Activated CD8-positive, alpha-beta memory T cell treated with anti-CD3 and anti-CD28 coated beads for 36 hours (primary cell): Measurements from ENCODE around the gene IL15RA. TPM values are rescaled to one million over a fixed set of nuclear protein-coding genes. Genes with fewer than 3 reads are reported as not detected.

Experiments
- CTCF ChIA-PET: fragments of 350-600 bp; sonication (Branson Sonifier 250); formaldehyde crosslinking; loops from one replicate; lab custom pipeline; 2021; ENCODE audit warnings: antibody characterized with exemption; lab: Charles Lee
- POLR2A ChIA-PET: fragments of 350-600 bp; sonication (Branson Sonifier 250); formaldehyde crosslinking; loops from one replicate; lab custom pipeline; 2021; ENCODE audit warnings: antibody characterized with exemption; lab: Charles Lee
- total RNA-seq, 2 experiments: library from RNA; stranded (reverse); gene quantifications; one replicate each; pipeline ENCODE4 v1.2.3, GENCODE V29; 2021

Gene IL15RA, protein sequence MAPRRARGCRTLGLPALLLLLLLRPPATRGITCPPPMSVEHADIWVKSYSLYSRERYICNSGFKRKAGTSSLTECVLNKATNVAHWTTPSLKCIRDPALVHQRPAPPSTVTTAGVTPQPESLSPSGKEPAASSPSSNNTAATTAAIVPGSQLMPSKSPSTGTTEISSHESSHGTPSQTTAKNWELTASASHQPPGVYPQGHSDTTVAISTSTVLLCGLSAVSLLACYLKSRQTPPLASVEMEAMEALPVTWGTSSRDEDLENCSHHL
- 10 to 100 TPM; 31.4 to 31.8 TPM for total RNA-seq

DNA sequence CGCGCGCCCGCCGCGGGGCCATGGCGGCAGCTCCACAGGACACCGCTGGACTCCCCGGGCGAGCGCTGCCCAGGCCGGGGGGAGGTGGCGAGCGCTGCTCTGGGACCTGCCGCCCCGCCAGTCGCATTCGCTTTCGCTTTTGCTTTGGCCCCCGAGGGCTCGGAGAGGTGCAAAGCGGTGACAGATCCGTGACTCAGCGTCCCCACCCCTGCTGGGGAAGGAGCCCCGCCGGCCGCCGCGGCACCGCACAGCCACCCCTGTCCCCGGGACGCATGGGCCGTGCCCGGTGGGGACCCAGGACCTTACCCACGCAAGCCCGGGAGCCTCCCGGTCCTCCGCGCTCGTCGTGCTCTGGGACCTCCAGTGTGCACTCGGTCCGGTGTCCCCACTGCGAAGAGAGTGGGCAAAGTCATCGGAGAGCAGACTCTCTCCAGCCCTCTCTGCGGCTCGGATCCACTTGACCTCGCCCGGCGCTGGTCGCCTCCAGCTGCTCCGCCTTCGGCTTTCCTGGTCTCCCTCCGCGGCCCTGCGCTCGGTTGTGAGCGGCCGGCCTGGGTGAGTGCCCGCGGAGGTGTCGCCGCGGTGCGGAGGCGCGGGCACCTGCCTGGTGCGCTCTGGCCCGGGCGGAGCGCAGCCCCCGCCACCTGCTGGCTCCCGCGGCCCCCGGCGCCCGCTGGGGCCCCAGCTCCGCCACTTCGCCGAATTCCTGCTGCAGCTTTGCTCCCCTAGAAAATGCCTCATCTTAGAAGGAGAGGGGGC is at the start of gene IL15RA:
IL15RA (minus strand) TSS at position 73 of the 759 bp plus-strand sequence; CDS start at position 22, 51 bp downstream.
- ChIA-PET CTCF (interaction anchor here (1.1 to 1.2 kb wide), 2 partner anchors 22 to 33 kb away, joined by 3 read pairs; no protein-coding TSS in a partner anchor), POLR2A (interaction anchor here (0.6 to 2.0 kb wide), 6 partner anchors 23 to 106 kb away, joined by 3 to 13 read pairs (median 6); partner anchors contain the start of genes ANKRD16, FBH1 and IL2RA)

DNA sequence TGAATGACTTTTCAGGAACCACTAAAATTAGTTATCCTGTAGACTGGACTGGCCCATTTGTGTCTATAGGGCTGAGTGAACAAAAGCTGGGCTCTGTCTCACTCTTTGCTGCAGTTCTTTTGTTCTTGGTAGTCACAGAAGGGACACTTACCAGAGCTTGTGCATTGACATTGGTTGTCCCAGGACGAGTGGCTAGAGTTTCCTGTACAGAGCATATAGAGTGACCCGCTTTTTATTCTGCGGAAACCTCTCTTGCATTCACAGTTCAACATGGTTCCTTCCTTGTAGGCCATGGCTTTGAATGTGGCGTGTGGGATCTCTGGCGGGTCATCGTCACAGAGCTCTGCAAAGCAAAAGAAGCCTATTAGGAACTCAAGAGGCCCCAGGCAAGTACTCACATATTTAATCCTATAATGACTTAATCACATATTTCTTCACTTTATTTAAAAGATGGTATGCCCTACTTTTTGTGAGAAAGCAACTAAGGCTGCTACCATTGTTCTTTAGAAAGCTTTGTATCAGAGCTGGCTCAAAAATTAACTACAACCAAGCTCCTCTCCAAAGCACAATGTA is 48.4 kb upstream of the IL15RA start:
- POLR2A ChIA-PET: interaction anchor here (1.0 kb wide), 1 partner anchor 11 kb away, joined by 3 read pairs; no protein-coding TSS in a partner anchor
- CTCF ChIA-PET: no interaction called here

DNA sequence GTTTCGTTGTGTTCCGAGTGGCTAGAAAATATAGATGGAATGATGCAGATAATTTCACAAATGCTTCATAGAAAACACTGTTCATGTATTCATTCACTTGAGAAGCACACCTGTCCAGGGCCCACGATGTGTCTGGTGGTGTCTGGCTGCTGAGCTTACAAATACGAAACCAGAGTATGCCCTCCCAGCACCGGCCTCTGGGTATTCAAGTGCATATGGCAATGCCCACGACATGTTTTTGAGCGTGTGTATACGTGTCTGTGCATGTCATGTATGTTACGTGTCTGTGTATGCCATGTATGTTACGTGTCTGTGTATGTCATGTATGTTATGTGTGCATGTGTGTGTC is 47.0 kb upstream of the IL15RA start:
- POLR2A ChIA-PET: no interaction called here
- CTCF ChIA-PET: no interaction called here

DNA sequence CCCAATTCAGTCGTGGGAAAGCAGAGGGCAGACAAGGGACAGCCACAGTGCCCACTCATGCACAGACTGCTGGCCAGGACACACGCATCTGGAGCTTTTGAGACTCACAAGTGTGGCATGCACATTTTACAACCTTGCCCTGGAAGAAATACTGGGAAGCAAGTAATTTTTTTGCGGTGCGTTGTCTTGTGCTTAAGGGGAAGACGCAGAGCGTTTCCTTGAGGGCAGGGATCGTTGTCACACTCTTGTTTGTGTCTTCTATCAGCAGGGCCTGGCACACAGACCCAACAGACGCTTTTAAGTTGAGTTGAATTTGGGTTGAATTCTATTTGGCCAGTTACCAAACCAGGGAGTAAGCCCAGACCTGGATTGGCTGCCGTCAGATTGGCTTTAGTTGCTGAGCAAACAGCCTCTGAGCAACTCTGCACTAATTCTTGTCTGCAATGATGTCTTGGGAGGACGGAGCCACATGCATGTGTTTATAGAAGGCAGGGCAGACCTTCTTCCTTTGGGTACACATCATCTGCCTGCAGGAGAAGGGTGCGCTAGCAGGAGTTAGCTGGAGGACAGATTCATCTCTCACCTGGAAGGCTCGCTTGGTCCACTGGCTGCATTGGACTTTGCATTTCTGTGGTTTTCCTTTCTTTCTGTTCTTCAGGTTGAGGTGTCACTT is 46.5 kb upstream of the IL15RA start:
- ChIA-PET CTCF (no interaction called here), POLR2A (no interaction called here)

DNA sequence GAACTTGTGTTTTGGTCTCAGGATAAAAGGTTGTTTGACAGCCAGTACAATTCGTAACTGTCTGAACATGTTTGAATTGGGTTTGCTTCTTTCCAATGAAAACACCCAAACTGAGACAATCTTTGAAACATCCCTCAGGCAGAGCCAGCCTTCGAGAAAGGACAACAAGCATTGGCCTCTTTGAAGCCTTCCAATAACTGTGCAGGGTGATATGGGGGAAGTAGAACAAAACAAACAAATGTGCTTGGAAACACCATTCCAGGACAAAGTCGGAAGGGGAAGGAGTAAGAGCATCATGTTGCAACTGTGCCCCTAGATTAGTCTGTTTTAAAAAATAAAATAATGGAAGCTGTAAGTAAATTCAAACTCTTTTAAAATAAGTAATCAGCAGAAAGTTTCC is 45.3 kb upstream of the IL15RA start:
- POLR2A ChIA-PET: no interaction called here
- CTCF ChIA-PET: no interaction called here

DNA sequence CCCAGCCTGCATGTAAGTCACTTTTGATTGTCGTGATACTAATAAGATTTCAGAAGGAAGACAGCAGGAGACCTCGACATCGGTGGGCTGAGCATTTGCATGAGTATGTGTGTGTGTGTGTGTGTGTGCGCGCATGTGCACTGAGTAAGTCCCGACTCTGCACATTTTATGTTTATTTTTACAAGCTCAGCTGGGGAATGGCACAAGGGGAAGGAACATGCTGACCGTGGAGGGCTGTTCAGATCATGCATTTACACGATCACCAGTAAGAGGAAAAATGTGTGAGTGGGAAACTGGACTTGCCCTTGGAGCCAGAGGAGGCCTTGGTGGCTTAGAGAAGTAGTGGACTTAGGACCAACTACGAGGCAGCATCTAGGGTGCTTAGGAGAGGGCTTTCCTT is 43.5 kb upstream of the IL15RA start:
- POLR2A ChIA-PET: interaction anchor here (0.7 kb wide), 1 partner anchor 33 kb away, joined by 3 read pairs; no protein-coding TSS in a partner anchor
- CTCF ChIA-PET: no interaction called here

DNA sequence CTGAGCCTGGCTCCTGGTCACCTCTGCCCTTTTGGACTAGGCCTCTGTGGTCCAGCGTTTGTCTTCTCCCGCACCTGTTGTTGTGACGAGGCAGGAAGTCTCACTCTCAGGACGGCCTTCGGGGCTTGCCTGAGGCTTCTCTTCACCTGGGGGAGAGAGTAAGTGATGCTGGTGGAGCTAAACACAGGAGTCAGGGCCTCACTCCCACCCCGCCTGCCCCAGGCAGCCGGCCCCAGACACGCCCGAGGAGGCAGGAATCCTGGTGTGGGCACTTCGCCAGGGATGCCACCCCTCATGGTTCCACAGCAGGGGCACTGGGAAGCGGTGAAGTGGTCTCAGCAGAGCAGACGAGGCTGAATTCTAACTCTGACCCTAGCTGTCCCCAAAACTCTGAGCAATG is 42.5 kb upstream of the IL15RA start:
- CTCF ChIA-PET: no interaction called here
- POLR2A ChIA-PET: interaction anchor here (0.8 kb wide), 1 partner anchor 14 kb away, joined by 3 read pairs; no protein-coding TSS in a partner anchor

DNA sequence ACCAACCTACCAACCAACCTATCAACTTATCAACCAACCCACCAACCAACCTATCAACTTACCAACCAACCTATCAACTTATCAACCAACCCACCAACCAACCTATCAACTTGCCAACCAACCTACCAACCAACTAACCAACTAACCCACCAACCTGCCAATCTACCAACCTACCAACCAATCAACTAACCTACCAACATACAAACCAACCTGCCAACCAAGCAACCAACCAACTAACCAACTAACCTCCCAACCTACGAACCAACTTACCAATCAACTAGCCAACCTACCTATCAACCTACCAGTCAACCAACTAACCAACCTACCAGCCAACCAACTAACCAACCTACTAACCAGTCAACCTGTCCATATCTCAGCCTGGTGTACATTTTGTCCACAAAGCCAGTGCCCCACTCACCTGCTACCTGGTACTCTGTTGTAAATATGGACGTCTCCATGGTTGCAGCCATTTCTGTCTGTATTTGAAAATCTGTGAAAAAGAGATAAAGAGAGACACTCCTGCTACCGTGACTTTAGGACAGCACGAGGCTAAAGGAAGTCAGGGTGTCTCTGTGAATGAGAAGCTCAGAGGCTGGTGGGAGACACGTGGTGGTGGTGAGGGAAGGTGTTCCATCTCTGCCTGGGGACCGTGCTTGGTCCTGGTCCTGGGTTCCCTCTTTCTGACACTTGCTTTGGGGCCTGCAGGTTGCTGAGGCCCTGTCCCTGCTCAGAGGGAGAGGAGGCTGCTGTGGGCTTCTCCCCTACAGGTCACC is 41.9 kb upstream of the IL15RA start:
- ChIA-PET POLR2A (interaction anchor here (0.8 kb wide), 1 partner anchor 15 kb away, joined by 3 read pairs; no protein-coding TSS in a partner anchor), CTCF (no interaction called here)

DNA sequence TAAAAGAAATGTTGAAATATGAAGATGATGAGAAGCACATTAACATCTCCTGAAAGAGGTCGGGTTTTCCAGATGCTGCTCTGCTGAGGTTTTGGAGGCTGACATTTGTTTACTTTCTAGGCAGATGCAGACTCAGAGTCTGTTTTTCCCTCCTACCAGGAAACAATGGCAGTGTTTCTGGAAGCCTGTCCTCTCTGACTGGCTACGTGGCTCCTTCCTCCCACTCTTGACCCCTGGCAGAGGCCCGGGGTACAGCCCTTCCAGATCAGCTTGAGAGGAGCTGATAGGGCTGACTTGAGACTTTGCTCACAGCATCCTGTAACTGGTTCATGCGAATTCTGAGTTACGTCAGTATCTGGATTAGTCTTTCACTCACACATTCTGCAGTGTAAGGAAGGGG is 41.1 kb upstream of the IL15RA start:
- POLR2A ChIA-PET: no interaction called here

DNA sequence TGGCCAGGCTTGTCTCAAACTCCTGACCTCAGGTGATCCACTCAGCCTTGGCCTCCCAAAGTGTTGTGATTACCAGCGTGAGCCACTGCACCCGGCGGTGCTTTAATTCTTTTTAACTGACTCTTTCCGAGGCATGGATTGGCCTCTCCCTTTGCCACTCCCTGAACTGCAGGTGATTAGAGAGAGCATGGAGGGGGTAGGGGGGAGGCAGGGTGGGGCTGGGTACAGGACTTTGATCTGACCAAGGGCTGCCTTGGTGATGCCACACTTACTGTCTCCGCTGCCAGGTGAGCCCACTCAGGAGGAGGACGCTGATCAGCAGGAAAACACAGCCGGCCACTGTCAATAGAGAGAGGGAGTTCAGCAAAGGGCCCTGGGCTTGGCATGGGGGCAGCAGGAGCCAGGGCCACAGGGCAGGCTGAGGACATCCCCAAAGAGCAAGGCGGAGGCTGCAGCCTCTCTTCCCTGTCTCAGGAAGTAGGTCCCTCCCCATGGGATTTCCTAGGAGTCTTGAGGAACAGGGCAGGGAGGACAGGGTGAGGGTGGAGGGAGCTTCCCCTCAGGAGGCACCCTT is 40.5 kb upstream of the IL15RA start:
- CTCF ChIA-PET: no interaction called here
- POLR2A ChIA-PET: no interaction called here

More for the DNA sequence above, 41.1 kb upstream of the IL15RA start:
- CTCF ChIA-PET: no interaction called here

DNA sequence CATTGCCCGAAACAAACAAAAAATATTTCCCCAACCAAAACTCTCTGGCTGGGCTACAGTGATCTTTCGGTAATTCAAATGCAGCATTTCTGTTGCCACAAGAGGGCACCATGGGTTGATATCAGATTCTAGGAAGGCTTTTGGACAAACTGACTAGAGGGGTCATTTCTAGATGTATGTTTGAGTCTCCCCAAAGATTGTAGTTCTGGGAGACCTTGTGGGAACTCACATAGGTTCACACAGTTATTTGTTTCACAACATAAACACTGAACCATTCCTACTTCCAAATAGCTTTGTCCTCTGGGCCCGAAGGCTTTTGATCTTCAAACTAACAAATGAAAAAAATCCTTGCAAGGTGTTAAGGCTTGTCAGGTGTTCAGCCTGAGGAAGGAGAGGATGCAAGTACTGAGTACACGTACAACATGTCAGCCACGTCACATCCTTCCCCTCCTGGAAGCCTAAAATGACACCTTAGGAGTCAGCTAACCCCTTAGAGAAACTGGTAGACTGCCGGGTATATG is 37.0 kb upstream of the IL15RA start:
- ChIA-PET POLR2A (interaction anchor here (0.5 to 2.5 kb wide), 4 partner anchors 16 to 74 kb away, joined by 3 to 9 read pairs (median 4); no protein-coding TSS in a partner anchor), CTCF (interaction anchor here (0.9 to 1.2 kb wide), 2 partner anchors 19 to 31 kb away, joined by 3 read pairs; no protein-coding TSS in a partner anchor)

DNA sequence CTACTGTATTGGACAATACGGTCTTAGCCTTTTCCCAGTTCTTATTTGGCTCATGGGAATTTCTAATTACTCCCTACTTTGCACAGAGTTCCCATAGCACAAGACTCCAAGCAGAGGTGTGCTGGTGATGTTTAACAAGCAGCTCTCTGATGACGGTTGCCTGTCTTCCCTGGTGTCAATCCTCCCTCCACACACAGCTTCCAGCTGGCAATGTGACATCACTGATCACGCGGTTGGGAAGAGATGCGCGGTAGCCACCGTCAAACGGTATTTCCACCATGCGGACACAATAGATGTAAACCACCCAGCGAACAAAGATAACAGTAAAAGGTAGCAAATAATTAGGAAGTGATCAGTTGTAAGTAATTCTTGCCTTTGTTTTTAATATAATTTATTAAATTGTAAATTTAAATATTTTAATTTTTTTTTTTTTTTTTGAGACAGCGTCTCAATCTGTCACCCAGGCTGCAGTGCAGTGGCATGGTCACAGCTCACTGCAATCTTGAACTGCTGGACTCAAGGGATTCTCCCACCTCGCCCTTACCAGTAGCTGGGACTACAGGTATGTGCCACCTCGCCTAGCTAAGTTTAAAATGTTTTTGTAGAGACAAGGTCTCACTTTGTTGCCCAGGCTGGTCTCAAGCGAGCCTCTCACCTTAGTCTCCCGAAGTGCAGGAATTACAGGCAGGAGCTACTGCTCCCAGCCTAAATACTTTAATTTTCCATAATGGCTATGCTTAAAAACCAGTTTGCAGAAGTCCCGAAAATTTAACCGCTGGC is 36.3 kb upstream of the IL15RA start:
- ChIA-PET CTCF (interaction anchor here (0.9 to 1.1 kb wide), 2 partner anchors 20 to 73 kb away, joined by 3 read pairs; no protein-coding TSS in a partner anchor), POLR2A (interaction anchor here (0.5 to 2.5 kb wide), 2 partner anchors 15 to 37 kb away, joined by 3 to 9 read pairs; no protein-coding TSS in a partner anchor)

DNA sequence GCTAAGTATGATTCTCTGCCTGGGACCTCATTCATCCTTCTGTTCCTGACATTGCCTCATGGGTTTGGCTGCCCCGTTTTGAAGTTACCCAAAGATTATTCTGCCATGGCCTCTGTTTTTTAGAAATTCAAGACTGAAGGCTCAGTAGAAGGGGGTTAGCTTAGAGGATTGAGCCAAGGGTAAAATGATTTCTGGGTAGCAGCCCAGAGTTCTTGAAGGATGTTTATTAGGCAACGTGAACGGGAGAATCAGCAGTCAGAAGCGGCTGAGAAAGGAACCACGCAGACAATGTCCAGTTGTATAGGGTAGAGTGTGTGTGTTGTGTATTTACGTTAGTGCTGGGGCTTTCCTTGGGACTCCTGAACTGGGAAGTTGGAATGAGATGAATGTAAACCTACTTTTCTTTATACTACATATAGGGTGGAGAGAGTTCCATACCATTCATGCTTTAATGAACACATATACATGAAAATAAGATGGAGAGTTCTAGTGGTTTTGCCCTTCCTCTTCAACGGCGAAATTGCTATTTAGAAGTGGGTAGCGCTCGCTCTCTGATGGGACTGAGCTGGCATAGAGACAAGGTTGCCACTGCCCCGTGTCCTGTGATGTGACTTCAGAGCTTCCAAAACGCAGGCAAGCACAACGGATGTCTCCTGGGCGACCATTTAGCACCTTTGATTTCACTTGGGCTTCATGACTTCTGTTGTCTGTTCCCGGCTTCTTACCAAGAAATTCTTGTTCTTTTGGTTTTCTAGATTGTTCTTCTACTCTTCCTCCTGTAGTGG is 35.0 kb upstream of the IL15RA start:
- CTCF ChIA-PET: no interaction called here
- POLR2A ChIA-PET: interaction anchor here (2.2 to 2.5 kb wide), 2 partner anchors 36 kb away, joined by 9 to 13 read pairs; no protein-coding TSS in a partner anchor

DNA sequence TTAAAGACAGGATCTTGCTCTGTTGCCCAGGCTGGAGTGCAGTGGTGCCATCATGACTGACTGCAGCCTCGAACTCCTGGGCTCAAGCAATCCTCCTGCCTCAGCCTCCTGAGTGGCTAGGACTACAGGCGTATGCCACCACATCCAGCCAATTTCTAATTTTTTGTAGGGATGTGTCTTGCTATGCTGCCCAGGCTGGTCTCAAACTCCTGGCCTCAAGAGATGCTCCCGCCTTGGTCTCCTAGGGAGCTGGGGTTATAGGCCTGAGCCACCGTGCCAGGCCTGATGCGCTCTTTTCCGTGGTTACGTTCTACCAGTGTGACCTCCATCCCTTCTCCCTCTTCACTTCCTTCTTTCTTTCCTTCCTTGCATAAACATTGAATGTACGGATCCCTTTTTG is 34.2 kb upstream of the IL15RA start:
- ChIA-PET CTCF (interaction anchor here (0.9 to 1.1 kb wide), 2 partner anchors 34 to 1197 kb away, joined by 3 read pairs; partner anchors contain the start of gene IL15RA), POLR2A (interaction anchor here (1.1 to 2.2 kb wide), 3 partner anchors 35 to 122 kb away, joined by 4 to 13 read pairs (median 4); partner anchors contain the start of genes ANKRD16 and FBH1)

DNA sequence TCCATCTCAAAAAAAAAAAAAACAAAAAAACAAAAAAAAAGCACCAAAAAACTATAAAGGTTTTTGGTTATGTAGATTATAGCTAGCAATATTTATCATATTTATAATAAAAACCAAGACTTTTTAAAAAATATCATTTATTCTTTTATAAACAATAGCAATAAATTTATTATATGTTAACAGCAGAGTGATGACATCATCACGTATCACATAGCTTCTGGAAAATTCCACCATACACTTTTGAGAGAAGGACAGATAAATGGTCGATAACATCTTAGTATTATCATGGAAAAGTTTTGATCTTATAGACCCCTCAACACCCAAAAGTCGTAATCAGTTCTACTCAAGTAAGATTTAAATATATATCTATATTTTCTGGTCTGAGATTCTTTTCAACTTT is 33.2 kb upstream of the IL15RA start:
- POLR2A ChIA-PET: interaction anchor here (1.1 to 2.2 kb wide), 3 partner anchors 34 to 121 kb away, joined by 4 to 13 read pairs (median 4); partner anchors contain the start of genes ANKRD16 and FBH1
- CTCF ChIA-PET: interaction anchor here (0.9 to 1.1 kb wide), 2 partner anchors 33 to 1196 kb away, joined by 3 read pairs; partner anchors contain the start of gene IL15RA

DNA sequence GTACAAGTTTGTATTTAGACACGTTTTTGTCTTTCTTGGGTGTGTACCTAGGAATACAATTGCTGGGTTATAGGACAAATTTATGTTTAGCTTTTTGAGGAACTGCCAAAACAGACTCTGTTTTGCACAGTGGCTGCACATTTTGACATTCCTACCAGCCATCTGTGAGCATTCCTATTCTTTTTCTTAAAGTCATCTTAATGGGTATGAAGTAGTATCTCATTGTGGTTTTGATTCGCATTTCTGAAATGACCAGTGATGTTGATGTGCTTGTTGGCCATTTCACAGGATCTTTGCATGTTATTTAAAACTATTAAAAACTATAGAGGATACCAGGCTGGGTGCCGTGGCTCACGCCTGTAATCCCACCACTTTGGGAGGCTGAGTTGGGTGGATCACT is 32.6 kb upstream of the IL15RA start:
- ChIA-PET CTCF (no interaction called here), POLR2A (interaction anchor here (0.6 to 2.2 kb wide), 2 partner anchors 34 to 138 kb away, joined by 3 to 13 read pairs; no protein-coding TSS in a partner anchor)
